ENCODE measurements around the gene CACNA2D1.
"Not testable (repeated sequence)": the region's sequence is repeated elsewhere in the genome, so short reads cannot be mapped to it uniquely, and the experiment has no call there.

The CACNA2D1 gene

DNA sequence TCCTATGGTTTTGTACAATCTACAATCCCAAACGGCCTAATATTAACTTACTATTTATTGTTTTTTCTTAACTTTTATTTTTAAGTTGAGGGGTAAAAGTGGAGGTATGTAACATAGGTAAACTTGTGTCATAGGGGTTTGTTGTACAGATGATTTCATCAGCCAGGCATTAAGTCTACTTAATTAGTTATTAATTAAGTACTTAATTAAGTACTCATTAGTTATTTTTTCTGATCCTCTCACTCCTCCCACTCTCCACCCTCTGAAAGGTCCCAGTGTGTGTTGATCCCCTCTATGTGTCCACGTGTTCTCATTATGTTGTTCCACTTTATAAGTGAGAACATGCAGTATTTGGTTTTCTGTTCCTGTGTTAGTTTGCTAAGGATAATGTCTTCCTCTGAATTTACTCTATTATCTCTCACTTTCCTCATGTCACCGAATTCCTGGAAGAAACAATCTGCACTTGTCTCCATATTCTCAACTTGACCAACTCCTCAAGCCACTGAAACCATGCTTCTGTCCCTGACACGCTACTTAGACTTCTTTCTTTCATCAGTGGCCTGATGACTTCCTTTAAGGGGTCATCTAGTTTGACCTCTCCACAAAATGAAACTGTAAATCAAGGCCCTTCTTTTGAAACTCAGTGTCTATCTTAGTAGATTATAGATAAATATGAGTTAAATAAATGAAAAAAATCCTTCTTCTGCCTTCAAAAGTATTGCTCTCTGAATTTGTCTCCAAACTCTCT lies 9.1 kb downstream of the CACNA2D1 start:
- H3K27ac ChIP-seq (ENCODE audit: low read length, poor library complexity, severe bottlenecking) = no peak overlapping the region
- H3K4me2 ChIP-seq (ENCODE audit: low read length, poor library complexity, severe bottlenecking) = no peak overlapping the region
- no peaks in the 10 kb centered on the region for H3K36me3 ChIP-seq (ENCODE audit: control insufficient read depth in 1 of 2, insufficient read depth in 2 of 2, low read depth in 1 of 2, low read length in 2 of 2)
- no peak overlapping the region for H2AK5ac ChIP-seq (ENCODE audit: low read length, severe bottlenecking)
- H3K79me1 ChIP-seq (replicated peaks; ENCODE audit: low read length, poor library complexity, severe bottlenecking) = peaks cover 16% of the 10 kb centered on the region
- H2BK15ac ChIP-seq (ENCODE audit: low read depth, poor library complexity, severe bottlenecking) = no peak overlapping the region
- no peak overlapping the region for H3K18ac ChIP-seq (ENCODE audit: low read depth in 1 of 2, low read length in 2 of 2)
- H3K4ac ChIP-seq (ENCODE audit: low read depth in 1 of 2, low read length in 2 of 2) = no peak overlapping the region
- H3K4me3 ChIP-seq (ENCODE audit: insufficient read depth in 1 of 2, low read depth in 1 of 2, low read length in 2 of 2) = no peak overlapping the region
- H2AFZ ChIP-seq (ENCODE audit: low read depth, low read length) = no peak overlapping the region
- H3K27me3 ChIP-seq (ENCODE audit: control insufficient read depth in 1 of 2, insufficient read depth in 1 of 2, low read length in 2 of 2) = no peaks in the 10 kb centered on the region
- H3K9ac ChIP-seq (ENCODE audit: low read length) = no peak overlapping the region
- peak overlapping the region; percentile 61 for H2BK120ac ChIP-seq (ENCODE audit: low read depth, low read length)
- WGBS = 99% methylated on average over 2 of the region's 4 CpGs
- no peaks in the 10 kb centered on the region for H3K9me3 ChIP-seq (ENCODE audit: control insufficient read depth, low read length)
- H2BK12ac ChIP-seq (ENCODE audit: low read length in 2 of 2) = no peak overlapping the region
- no peak overlapping the region for H4K91ac ChIP-seq (ENCODE audit: low read length)
- H2BK5ac ChIP-seq (ENCODE audit: low read depth, low read length, poor library complexity, severe bottlenecking) = no peak overlapping the region
- no peak overlapping the region for H3K23ac ChIP-seq (ENCODE audit: low read length in 2 of 2)
- H3K4me1 ChIP-seq (ENCODE audit: control insufficient read depth, insufficient read depth, low read depth, low read length) = no peaks in the 10 kb centered on the region
- no peak for DNase-seq
- no peak overlapping the region for H4K8ac ChIP-seq (ENCODE audit: low read length)
- H3K14ac ChIP-seq (ENCODE audit: low read length in 2 of 2) = no peak overlapping the region

DNA sequence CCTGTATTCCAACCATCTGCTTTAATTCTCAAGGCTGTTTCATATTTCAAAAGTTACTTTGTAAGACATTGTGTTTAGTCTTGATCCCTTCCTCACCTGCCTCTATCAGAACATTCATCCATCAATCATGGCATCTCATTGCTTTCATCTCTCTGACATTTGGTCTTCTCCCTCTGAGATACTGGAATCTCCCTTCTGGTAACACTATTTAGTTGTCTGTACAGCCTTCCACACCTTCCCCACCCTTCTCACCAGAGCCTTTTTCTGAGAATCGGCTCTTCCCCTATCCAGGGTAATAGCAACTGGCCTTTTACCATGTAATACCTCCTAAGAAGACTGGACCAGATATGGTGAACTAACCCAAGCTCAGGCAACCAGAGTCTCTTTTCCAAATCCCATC lies 10.1 kb downstream of the CACNA2D1 start:
- H3K4me1 ChIP-seq (ENCODE audit: control insufficient read depth, insufficient read depth, low read depth, low read length) = no peaks in the 10 kb centered on the region
- no peak overlapping the region for H3K23ac ChIP-seq (ENCODE audit: low read length in 2 of 2)
- H3K18ac ChIP-seq (ENCODE audit: low read depth in 1 of 2, low read length in 2 of 2) = no peak overlapping the region
- 96% methylated on average over 1 of the region's 1 CpG for WGBS
- H3K27ac ChIP-seq (ENCODE audit: low read length, poor library complexity, severe bottlenecking) = no peak overlapping the region
- H4K8ac ChIP-seq (ENCODE audit: low read length) = no peak overlapping the region
- peaks cover 16% of the 10 kb centered on the region for H3K79me1 ChIP-seq (replicated peaks; ENCODE audit: low read length, poor library complexity, severe bottlenecking)
- H3K4me2 ChIP-seq (ENCODE audit: low read length, poor library complexity, severe bottlenecking) = no peak overlapping the region
- no peak overlapping the region for H4K91ac ChIP-seq (ENCODE audit: low read length)
- DNase-seq = no peak
- H3K9me3 ChIP-seq (ENCODE audit: control insufficient read depth, low read length) = no peaks in the 10 kb centered on the region
- no peaks in the 10 kb centered on the region for H3K36me3 ChIP-seq (ENCODE audit: control insufficient read depth in 1 of 2, insufficient read depth in 2 of 2, low read depth in 1 of 2, low read length in 2 of 2)
- no peak overlapping the region for H2BK120ac ChIP-seq (ENCODE audit: low read depth, low read length)
- no peak overlapping the region for H2AFZ ChIP-seq (ENCODE audit: low read depth, low read length)
- H2BK15ac ChIP-seq (ENCODE audit: low read depth, poor library complexity, severe bottlenecking) = no peak overlapping the region
- no peak overlapping the region for H3K9ac ChIP-seq (ENCODE audit: low read length)
- H2BK5ac ChIP-seq (ENCODE audit: low read depth, low read length, poor library complexity, severe bottlenecking) = no peak overlapping the region
- no peak overlapping the region for H3K14ac ChIP-seq (ENCODE audit: low read length in 2 of 2)
- no peak overlapping the region for H2BK12ac ChIP-seq (ENCODE audit: low read length in 2 of 2)
- H3K27me3 ChIP-seq (ENCODE audit: control insufficient read depth in 1 of 2, insufficient read depth in 1 of 2, low read length in 2 of 2) = no peaks in the 10 kb centered on the region
- no peak overlapping the region for H2AK5ac ChIP-seq (ENCODE audit: low read length, severe bottlenecking)
- H3K4ac ChIP-seq (ENCODE audit: low read depth in 1 of 2, low read length in 2 of 2) = no peak overlapping the region
- H3K4me3 ChIP-seq (ENCODE audit: insufficient read depth in 1 of 2, low read depth in 1 of 2, low read length in 2 of 2) = no peak overlapping the region

DNA sequence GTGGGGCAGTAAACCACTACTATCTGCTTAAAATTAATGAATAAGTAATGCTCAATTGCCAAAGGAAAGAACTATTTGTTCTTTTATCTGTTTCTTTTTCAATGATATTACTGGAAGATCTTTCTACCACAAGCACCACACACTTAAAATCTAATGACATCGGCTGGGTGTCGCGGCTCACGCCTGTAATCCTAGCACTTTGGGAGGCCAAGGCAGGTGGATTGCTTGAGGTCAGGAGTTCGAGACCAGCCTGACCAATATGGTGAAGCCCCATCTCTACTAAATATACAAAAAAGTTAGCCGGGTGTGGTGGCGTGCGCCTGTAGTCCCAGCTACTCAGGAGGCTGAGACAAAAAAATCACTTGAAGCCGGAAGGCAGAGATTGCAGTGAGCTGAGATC lies 10.8 kb downstream of the CACNA2D1 start:
- not testable (repeated sequence) for H4K8ac ChIP-seq (ENCODE audit: low read length); H3K36me3 ChIP-seq (ENCODE audit: control insufficient read depth in 1 of 2, insufficient read depth in 2 of 2, low read depth in 1 of 2, low read length in 2 of 2); H3K9ac ChIP-seq (ENCODE audit: low read length); H3K4me1 ChIP-seq (ENCODE audit: control insufficient read depth, insufficient read depth, low read depth, low read length); H4K91ac ChIP-seq (ENCODE audit: low read length); H2AFZ ChIP-seq (ENCODE audit: low read depth, low read length); H3K9me3 ChIP-seq (ENCODE audit: control insufficient read depth, low read length); H3K14ac ChIP-seq (ENCODE audit: low read length in 2 of 2); H2BK15ac ChIP-seq (ENCODE audit: low read depth, poor library complexity, severe bottlenecking); H3K27me3 ChIP-seq (ENCODE audit: control insufficient read depth in 1 of 2, insufficient read depth in 1 of 2, low read length in 2 of 2); H3K23ac ChIP-seq (ENCODE audit: low read length in 2 of 2); H2BK5ac ChIP-seq (ENCODE audit: low read depth, low read length, poor library complexity, severe bottlenecking); H3K4ac ChIP-seq (ENCODE audit: low read depth in 1 of 2, low read length in 2 of 2); H2BK12ac ChIP-seq (ENCODE audit: low read length in 2 of 2); H2BK120ac ChIP-seq (ENCODE audit: low read depth, low read length); H3K18ac ChIP-seq (ENCODE audit: low read depth in 1 of 2, low read length in 2 of 2); H3K4me2 ChIP-seq (ENCODE audit: low read length, poor library complexity, severe bottlenecking); H3K27ac ChIP-seq (ENCODE audit: low read length, poor library complexity, severe bottlenecking); H3K4me3 ChIP-seq (ENCODE audit: insufficient read depth in 1 of 2, low read depth in 1 of 2, low read length in 2 of 2); H2AK5ac ChIP-seq (ENCODE audit: low read length, severe bottlenecking); DNase-seq
- H3K79me1 ChIP-seq (replicated peaks; ENCODE audit: low read length, poor library complexity, severe bottlenecking) = peaks cover 14% of the 10 kb centered on the region
- WGBS = 96% methylated on average over 9 of the region's 9 CpGs

DNA sequence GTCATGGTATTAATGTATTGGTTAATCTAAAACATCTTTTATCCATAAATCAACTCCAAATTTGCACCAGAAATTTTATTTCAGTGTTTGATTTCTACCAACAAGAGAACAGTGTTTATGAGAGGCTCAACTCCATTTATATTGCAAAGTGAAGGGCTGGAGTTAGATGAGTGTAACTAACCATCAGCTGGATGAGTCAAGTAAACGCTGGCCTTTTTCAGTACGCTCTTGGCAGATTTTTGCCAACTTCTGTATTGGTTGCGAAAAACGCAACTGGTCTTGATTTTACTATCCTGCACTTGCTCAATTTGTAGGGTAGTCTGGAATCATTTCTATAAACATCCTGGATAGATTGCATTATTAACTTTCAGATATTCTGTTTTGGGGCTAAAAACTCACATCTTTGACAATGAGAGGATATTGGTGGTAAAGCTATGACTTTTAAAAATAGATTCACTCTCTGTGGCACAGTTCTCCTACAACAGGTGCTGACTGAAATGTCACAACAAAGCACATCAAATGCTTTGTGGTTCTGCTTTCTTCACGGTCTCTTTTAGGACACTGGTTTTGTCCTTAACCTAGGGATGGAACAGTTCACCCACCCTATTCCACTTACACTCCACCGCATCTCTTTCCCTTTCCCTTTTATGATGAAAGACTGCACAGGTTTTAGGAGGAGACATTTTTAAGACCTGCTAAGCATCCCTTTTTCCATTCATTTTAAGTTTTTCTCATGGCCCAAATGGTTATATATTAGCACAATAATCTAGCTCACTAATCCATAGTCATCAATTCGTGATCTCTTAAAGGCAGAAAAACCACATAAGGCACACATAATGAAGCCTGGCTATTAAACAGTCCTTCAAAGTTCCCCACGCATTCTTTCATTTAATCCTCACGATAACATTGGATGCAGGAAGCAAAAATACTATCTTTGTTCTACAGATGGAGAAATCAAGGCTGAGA lies 12.8 kb downstream of the CACNA2D1 start:
- Histone ChIP-seq H2BK12ac (ENCODE audit: low read length in 2 of 2) (no peak overlapping the region), H2AFZ (ENCODE audit: low read depth, low read length) (no peak overlapping the region), H4K8ac (ENCODE audit: low read length) (no peak overlapping the region), H2AK5ac (ENCODE audit: low read length, severe bottlenecking) (no peak overlapping the region), H3K79me1 (replicated peaks; ENCODE audit: low read length, poor library complexity, severe bottlenecking) (peaks cover 13% of the 10 kb centered on the region), H3K4me3 (ENCODE audit: insufficient read depth in 1 of 2, low read depth in 1 of 2, low read length in 2 of 2) (no peak overlapping the region), H3K4me1 (ENCODE audit: control insufficient read depth, insufficient read depth, low read depth, low read length) (no peaks in the 10 kb centered on the region), H3K18ac (ENCODE audit: low read depth in 1 of 2, low read length in 2 of 2) (no peak overlapping the region), H3K23ac (ENCODE audit: low read length in 2 of 2) (no peak overlapping the region), H3K27ac (ENCODE audit: low read length, poor library complexity, severe bottlenecking) (no peak overlapping the region), H2BK5ac (ENCODE audit: low read depth, low read length, poor library complexity, severe bottlenecking) (no peak overlapping the region), H2BK15ac (ENCODE audit: low read depth, poor library complexity, severe bottlenecking) (no peak overlapping the region), H3K9me3 (ENCODE audit: control insufficient read depth, low read length) (no peaks in the 10 kb centered on the region), H3K36me3 (ENCODE audit: control insufficient read depth in 1 of 2, insufficient read depth in 2 of 2, low read depth in 1 of 2, low read length in 2 of 2) (no peaks in the 10 kb centered on the region), H3K4ac (ENCODE audit: low read depth in 1 of 2, low read length in 2 of 2) (no peak overlapping the region), H3K9ac (ENCODE audit: low read length) (no peak overlapping the region), H3K14ac (ENCODE audit: low read length in 2 of 2) (no peak overlapping the region), H2BK120ac (ENCODE audit: low read depth, low read length) (no peak overlapping the region), H3K4me2 (ENCODE audit: low read length, poor library complexity, severe bottlenecking) (no peak overlapping the region), H3K27me3 (ENCODE audit: control insufficient read depth in 1 of 2, insufficient read depth in 1 of 2, low read length in 2 of 2) (no peaks in the 10 kb centered on the region), H4K91ac (ENCODE audit: low read length) (no peak overlapping the region)
- DNase-seq = peak; percentile 78
- WGBS = 69% methylated on average over 5 of the region's 9 CpGs
